Measurements from ENCODE around the gene S100A1.

Gene S100A1

DNA sequence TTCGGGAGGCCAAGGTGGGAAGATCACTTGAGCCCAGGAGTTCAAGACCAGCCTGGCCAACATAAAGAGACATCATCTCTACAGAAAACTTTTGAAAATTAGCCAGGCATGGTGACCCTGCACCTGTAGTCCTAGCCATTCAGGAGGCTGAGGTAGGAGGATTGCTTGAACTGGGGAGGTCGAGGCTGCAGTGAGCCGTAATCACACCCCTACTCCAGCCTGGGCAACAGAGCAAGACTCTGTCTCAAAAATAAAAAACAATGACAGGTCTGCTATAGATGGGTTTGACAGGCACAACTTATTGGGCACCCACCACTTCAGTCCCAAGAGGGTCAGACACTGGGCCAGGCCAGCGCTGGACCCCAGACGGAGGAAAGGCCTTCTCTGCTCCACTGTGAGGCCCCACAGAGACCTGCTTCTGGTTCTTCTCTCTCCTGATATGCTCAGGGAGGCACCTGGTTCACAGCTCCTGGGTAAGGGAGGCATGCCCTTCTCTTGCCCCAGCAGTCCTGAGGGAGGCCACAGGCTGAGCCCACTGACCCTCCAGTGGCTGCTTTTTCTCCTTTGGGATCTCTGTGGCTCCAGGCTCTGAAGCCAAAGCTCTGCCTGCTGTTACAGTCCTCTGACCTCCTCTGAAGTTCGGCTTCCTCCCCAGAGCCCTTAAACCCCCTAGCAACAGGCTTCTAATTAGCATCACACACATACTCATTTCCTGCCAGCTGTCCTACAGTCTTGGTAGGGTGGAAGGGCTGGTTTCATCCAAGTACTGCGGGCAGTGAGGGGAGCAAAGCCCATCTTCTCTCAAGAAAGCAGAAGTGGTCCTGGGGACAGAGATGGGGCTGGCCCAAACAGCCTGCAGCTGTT, 29.7 kb upstream of the S100A1 start:
- no peak for DNase-seq (ENCODE audit: low read depth in 1 of 2, low spot score in 1 of 2)
- TF ChIP-seq JUND (IDR thresholded peaks at IDR 0.05; ENCODE audit: low read depth), result no peak
- in situ Hi-C loops (cut with HindIII; ENCODE audit: low pct_unique_long_range_greater_than_20kb, low sequenced_read_pairs), result no loop called here

DNA sequence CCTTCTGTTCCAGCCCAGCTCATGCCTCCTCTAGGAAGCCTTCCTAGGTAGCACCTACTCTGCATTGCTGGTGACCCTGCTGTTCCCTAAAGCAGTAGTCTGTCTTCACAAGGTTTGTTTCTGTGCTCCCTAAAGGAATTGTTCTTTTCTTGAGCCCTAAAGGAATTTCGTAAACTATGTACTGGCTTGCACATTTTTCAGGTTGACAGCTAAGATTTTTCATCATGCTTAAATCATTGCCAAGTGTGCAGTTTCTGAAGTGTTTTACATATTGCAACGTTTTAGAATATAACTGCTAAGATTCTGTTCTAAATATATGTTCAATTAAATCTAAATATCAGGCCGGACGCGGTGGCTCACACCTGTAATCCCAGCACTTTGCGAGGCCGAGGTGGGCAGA, 28.4 kb upstream of the S100A1 start:
- in situ Hi-C loops (cut with HindIII; ENCODE audit: low pct_unique_long_range_greater_than_20kb, low sequenced_read_pairs), result no loop called here
- TF ChIP-seq JUND (IDR thresholded peaks at IDR 0.05; ENCODE audit: low read depth), result no peak
- no peak for DNase-seq (ENCODE audit: low read depth in 1 of 2, low spot score in 1 of 2)

DNA sequence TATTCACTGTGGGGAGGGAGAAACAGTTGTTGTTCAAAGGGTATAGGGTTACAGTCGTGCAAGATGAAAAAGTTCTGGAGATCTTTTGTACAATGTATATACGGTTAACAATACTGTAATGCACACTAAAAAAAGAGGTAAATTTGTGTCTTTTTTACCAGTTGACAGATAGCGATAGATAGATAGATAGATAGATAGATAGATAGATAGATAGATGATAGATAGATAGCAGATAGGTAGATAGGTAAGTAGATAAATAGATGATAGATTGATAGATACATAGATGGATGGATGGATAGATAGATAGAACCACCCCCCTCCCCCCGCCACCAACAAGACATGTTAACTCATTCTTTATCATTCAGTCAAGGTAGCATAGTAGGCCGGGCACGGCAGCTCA, 25.5 kb upstream of the S100A1 start:
- in situ Hi-C loops (cut with HindIII; ENCODE audit: low pct_unique_long_range_greater_than_20kb, low sequenced_read_pairs), result no loop called here
- DNase-seq (ENCODE audit: low read depth in 1 of 2, low spot score in 1 of 2), result no peak
- no peak for TF ChIP-seq JUND (IDR thresholded peaks at IDR 0.05; ENCODE audit: low read depth)

DNA sequence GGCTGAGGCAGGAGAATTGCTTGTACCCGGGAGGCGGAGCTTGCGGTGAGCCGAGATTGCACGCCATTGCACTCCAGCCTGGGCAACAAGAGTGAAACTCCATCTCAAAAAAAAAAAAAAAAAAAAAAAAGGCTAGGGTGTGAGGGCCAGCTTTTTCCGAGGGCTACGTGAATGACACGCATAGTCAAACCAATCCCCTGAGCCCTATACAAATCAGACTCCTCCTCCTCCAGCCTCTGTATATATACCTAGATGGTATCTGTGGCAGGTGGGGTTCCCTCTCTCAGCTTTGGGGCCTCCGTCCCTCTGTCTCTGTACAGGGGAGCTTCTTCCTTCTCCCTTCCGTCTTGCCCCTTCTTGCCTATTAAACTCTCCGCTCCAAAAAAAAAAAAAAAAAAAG, 22.0 kb upstream of the S100A1 start:
- no peak for DNase-seq (ENCODE audit: low read depth in 1 of 2, low spot score in 1 of 2)
- no peak for TF ChIP-seq JUND (IDR thresholded peaks at IDR 0.05; ENCODE audit: low read depth)
- in situ Hi-C loops (cut with HindIII; ENCODE audit: low pct_unique_long_range_greater_than_20kb, low sequenced_read_pairs), result no loop called here

DNA sequence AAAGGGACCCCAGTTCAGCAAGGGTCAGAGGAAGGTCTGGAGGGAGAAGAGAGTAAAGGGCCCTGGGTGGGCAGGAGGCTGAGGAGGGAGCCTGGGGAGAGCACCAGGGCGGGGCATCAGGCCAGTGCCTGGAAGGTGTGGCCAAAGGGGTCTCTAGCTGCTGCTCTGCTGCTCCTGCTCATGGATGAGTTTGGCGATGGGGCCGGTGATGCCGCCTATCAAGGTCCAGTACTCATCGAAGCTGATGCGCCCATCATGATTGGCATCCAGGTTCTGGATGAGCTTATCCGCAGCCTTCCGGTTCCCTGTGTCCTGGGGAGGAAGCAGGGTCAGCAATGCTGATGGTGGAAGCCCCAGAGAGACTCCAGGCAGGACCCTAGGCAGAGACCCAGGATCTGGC, 20.9 kb upstream of the S100A1 start:
- in situ Hi-C loops (cut with HindIII; ENCODE audit: low pct_unique_long_range_greater_than_20kb, low sequenced_read_pairs), result no loop called here
- no peak for TF ChIP-seq JUND (IDR thresholded peaks at IDR 0.05; ENCODE audit: low read depth)
- no peak for DNase-seq (ENCODE audit: low read depth in 1 of 2, low spot score in 1 of 2)

DNA sequence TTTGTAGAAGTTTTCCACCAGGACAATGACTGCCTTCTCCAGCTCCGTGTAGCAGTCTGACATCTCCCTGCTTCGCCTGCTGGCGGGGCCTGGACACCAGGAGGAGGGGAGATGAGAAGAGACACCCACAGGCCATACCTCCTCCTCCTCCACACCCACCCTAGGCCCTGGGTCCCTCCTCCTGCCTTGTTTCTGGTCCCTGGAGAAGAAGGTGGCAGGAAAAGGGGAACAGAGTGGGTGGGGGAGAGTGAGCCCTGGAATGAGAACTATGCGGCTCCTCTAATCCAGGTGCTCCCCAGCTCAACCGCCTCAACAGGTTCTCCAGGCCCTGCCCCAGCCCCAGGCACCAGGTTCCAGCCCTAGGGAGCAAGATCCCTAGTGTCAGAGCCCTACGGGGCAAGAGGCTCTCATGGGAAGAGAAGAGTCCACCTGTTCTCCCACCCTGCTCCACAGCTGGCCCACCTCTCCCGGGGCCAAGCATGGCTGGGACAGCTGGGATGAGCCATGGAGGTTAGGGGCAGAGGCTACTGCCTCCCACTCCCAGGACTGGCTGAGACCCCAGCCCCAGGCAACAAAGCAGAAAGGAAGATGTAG, 20.0 kb upstream of the S100A1 start:
- no peak for TF ChIP-seq JUND (IDR thresholded peaks at IDR 0.05; ENCODE audit: low read depth)
- in situ Hi-C loops (cut with HindIII; ENCODE audit: low pct_unique_long_range_greater_than_20kb, low sequenced_read_pairs), result no loop called here
- DNase-seq (ENCODE audit: low read depth in 1 of 2, low spot score in 1 of 2), result peak; percentile 77 to 97

DNA sequence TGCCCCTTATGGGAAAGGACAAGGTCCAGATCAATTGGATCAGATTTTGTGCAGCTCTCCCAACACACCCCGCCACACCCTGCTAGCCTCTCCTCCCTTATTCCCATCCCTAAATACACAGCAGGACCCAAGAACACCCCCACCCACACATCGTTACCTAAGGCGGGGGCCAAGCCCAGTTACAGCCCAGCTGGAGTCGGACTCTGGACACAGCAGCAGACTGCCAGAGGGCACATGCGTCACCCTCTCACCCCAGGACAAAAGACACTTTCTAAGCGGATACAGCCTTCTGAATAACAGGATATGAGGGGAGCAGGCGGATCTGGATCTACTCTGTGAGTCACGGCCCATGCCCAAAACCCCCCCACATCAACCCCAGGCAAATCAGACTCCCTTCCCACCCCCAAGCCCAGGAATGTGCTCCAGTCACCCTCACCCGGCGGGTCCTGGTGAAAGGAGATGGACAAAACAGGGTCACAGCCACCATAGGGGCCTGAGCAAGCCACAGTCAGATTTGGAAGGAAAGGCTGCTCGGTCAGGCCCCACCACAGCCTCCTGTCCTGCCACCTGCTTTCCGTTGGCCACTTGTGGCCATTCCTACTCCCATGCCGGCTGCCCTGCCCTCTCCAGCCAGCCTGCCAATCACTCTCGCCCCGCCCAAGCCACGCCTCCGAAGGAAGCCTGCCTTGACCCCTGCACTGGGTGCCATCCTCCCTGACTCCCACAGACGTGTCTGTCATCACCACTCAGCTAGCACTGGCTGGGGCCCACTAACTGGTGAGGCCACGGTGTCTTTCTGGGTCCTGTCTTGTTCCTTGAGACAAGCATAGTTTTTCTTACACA, 19.3 kb upstream of the S100A1 start:
- peak; percentile 85 to 93 for DNase-seq (ENCODE audit: low read depth in 1 of 2, low spot score in 1 of 2)
- no peak for TF ChIP-seq JUND (IDR thresholded peaks at IDR 0.05; ENCODE audit: low read depth)
- in situ Hi-C loops (cut with HindIII; ENCODE audit: low pct_unique_long_range_greater_than_20kb, low sequenced_read_pairs), result no loop called here

DNA sequence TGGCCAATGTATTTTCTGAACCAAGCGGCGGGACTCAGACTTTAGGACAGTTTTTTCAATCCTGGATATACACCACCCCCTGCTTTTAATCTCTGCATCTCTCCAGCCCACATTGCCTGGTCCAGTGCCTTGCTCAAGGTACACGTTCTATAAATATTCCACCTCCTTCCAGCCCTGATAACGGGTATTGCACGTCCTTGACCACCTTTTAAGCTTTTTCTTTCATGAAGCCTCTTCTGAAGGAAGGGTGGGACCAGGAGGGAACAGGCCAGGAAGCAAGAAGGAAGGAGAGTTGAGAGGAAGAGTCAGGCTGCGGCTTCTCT, 18.7 kb upstream of the S100A1 start:
- TF ChIP-seq JUND (IDR thresholded peaks at IDR 0.05; ENCODE audit: low read depth), result no peak
- in situ Hi-C loops (cut with HindIII; ENCODE audit: low pct_unique_long_range_greater_than_20kb, low sequenced_read_pairs), result no loop called here
- DNase-seq (ENCODE audit: low read depth in 1 of 2, low spot score in 1 of 2), result no peak

DNA sequence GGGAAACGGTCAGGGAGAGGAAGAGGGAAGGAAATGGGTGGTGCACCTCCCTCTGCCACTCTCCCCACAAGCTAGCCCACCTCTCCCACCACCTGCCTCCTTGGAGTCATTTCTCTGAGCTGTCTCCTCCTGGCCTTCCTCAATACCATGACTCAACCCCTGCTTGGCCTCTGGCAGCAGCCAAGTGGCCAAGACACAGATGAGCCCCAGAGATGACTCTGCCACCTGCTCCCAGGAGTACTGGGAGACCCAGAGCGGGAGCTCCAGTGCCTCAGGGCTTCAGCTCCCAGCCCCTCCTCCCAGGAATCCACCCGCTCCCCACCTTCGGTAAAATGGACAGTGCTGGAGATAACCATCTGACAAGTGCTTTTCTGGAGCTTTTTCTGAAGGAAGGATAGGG, 17.9 kb upstream of the S100A1 start:
- no peak for TF ChIP-seq JUND (IDR thresholded peaks at IDR 0.05; ENCODE audit: low read depth)
- peak in 1 of 2 experiments; percentile 57 for DNase-seq (ENCODE audit: low read depth in 1 of 2, low spot score in 1 of 2)

DNA sequence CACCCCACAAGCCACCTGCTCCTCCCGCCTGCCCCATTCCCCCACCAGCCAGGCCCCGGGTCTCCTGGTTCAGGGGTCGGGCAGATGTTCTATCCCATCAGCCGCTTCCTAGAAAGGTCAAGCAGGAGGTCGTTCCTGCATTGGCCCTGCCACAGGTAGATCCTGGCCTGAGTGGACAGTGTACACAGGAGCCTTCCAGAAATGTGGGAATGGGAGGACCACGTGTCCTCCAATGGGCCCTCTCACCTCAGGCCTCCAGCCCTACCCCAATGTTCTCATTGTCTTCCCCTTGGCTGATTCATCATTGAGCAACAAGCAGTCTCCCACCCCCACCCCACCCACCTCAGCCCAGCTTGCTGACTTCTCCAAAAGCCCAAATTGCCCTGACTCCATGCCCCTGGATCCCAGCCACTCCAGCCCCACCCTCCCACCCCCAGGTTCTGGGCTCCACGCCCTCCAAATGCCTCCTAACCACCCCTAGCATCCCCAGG, 17.4 kb upstream of the S100A1 start:
- no peak for DNase-seq (ENCODE audit: low read depth in 1 of 2, low spot score in 1 of 2)
- in situ Hi-C loops (cut with HindIII; ENCODE audit: low pct_unique_long_range_greater_than_20kb, low sequenced_read_pairs), result no loop called here
- TF ChIP-seq JUND (IDR thresholded peaks at IDR 0.05; ENCODE audit: low read depth), result no peak

More for the DNA sequence above, 17.9 kb upstream of the S100A1 start:
- in situ Hi-C loops (cut with HindIII; ENCODE audit: low pct_unique_long_range_greater_than_20kb, low sequenced_read_pairs), result no loop called here

DNA sequence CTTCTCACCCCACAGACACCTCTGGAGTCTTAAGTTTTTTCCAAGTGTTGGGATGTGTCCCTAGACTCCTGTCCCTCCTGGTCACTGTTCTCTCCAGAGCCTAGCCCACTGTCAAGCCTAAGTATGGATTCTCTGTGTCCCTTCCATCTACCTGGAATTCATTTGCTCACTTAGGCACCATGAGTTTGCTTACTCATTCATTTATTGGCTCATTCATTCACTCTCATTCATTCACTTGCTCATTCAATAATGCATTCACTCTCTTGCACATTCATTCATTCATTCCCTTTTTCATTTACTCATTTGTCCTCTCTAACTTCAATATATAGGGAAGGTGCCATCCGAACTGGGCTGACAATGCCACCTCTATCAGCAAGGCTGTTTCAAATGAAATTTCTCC, 16.9 kb upstream of the S100A1 start:
- TF ChIP-seq JUND (IDR thresholded peaks at IDR 0.05; ENCODE audit: low read depth), result no peak
- in situ Hi-C loops (cut with HindIII; ENCODE audit: low pct_unique_long_range_greater_than_20kb, low sequenced_read_pairs), result no loop called here
- DNase-seq (ENCODE audit: low read depth in 1 of 2, low spot score in 1 of 2), result no peak

DNA sequence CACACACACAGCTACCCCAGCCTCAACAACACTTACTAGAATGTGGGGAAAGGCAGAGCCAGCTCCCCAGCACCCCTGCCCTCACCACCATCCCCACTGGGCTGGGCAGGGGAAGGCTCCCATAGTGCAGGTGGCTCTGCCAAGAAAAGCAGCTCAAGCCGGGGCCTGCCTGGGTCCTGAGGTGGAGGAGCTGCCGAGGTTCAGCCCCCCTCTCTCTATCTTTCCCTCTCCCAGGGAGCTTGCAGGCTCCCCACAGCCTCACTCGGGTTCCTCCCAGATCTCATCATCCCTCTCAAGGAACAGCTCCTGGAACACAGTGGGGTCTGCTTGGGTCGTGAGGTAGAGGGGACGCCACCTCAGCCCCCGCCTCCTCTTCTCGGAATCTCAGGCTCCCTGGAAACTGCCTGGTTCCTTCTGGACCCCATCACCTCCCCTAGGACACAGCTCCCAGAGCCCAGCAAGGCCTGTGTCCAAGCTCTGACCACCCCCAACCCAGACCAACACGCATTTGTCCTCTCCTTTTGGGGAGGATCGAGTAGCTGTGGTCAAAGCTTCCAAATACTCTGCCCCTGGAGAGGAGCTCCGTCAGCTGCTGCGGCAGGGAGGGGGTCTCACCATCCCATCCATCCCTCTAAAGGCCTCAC, 16.0 kb upstream of the S100A1 start:
- no peak for DNase-seq (ENCODE audit: low read depth in 1 of 2, low spot score in 1 of 2)
- in situ Hi-C loops (cut with HindIII; ENCODE audit: low pct_unique_long_range_greater_than_20kb, low sequenced_read_pairs), result no loop called here
- TF ChIP-seq JUND (IDR thresholded peaks at IDR 0.05; ENCODE audit: low read depth), result no peak
